Measurements from ENCODE around the gene COL17A1. TPM values are rescaled to one million over a fixed set of nuclear protein-coding genes. Genes with fewer than 3 reads are reported as not detected.

Gene COL17A1
- total and polyA plus RNA-seq, 9 donors = 0.08 to 43.8 (median 0.26) TPM

DNA sequence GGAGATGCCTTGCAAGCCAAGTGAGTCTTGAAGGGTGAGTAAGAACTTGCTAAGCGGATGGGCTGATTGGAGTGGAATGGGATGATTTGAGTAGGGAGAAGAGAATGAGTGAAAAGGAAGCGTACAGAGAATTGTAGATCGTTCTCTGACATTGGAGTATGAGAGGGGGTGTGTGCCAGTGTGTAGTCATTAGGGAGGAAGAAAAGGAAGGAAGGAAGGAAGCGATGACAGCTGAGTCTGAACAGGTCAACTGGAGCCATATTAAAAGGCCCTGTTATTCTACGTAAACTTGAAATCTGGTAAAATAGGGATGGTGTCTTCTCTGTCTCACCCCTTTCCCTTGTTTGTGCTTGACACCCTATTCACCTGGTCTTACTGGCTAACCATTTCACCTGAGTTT, 63.7 kb downstream of the COL17A1 start:
- peaks cover 50% of the 10 kb centered on the region for H3K36me3 ChIP-seq (ENCODE audit: control insufficient read depth, insufficient read depth, low read length)
- WGBS (ENCODE audit: insufficient coverage) = 96% methylated on average over 4 of the region's 5 CpGs

DNA sequence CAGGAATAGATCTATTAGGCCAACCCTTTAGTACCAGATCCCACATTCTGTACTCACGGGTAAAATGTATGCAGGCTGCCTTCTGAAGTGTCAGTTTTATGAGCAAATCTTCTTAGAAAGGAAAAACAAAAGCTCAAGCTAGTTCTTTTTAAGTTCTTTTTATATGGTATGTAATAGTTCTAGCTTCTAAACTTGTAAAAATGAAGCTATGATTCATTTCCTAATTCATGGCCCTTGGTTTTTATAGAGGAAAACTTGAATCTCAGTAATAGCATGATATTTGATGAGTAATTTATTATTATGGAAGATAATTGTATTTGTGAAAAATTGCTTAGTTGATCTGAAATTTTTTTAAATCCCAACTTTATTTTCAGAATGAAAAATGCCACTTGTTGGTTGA, 64.4 kb downstream of the COL17A1 start:
- H3K27ac ChIP-seq (ENCODE audit: low read length) = no peak overlapping the region
- no peak overlapping the region for H3K4me3 ChIP-seq (ENCODE audit: low read length)
- no peaks in the 10 kb centered on the region for H3K9me3 ChIP-seq (replicated peaks; ENCODE audit: control insufficient read depth, low read depth, low read length)
- no peaks in the 10 kb centered on the region for H3K27me3 ChIP-seq (ENCODE audit: control insufficient read depth, insufficient read depth, low read length)
- DNase-seq = no peak
- peaks cover 50% of the 10 kb centered on the region for H3K36me3 ChIP-seq (ENCODE audit: control insufficient read depth, insufficient read depth, low read length)
- WGBS (ENCODE audit: insufficient coverage) = no CpG with 5 or more reads among the region's 1 CpG
- H3K4me1 ChIP-seq (ENCODE audit: control insufficient read depth, insufficient read depth, low read length) = no peaks in the 10 kb centered on the region

More for the DNA sequence above, 63.7 kb downstream of the COL17A1 start:
- H3K27me3 ChIP-seq (ENCODE audit: control insufficient read depth, insufficient read depth, low read length) = no peaks in the 10 kb centered on the region
- H3K4me1 ChIP-seq (ENCODE audit: control insufficient read depth, insufficient read depth, low read length) = no peaks in the 10 kb centered on the region
- no peak overlapping the region for H3K27ac ChIP-seq (ENCODE audit: low read length)
- no peaks in the 10 kb centered on the region for H3K9me3 ChIP-seq (replicated peaks; ENCODE audit: control insufficient read depth, low read depth, low read length)
- DNase-seq = no peak
- no peak overlapping the region for H3K4me3 ChIP-seq (ENCODE audit: low read length)

DNA sequence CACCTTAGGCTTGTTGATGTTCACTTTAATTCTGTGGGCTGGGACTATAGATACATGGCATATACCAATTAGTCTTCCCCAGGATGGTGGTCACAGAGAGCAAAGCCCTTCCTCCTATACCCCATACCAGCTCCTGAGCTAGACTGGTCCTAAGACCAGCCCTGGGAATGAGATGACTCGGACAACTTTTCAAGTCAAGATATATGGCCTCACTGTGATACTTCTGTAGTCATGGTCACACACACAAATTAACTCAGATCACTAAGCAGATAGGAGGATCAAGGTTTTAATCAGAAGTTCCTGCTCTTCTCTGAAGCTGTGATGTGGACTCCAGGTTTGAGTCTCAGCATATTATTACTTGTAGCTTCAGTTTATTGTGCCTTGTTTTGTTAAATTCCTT, 65.7 kb downstream of the COL17A1 start:
- Histone ChIP-seq H3K27ac (ENCODE audit: low read length) (no peak overlapping the region), H3K4me3 (ENCODE audit: low read length) (no peak overlapping the region), H3K4me1 (ENCODE audit: control insufficient read depth, insufficient read depth, low read length) (no peaks in the 10 kb centered on the region), H3K36me3 (ENCODE audit: control insufficient read depth, insufficient read depth, low read length) (peaks cover 45% of the 10 kb centered on the region), H3K27me3 (ENCODE audit: control insufficient read depth, insufficient read depth, low read length) (no peaks in the 10 kb centered on the region), H3K9me3 (replicated peaks; ENCODE audit: control insufficient read depth, low read depth, low read length) (no peaks in the 10 kb centered on the region)
- WGBS (ENCODE audit: insufficient coverage) = no CpG with 5 or more reads among the region's 1 CpG
- no peak for DNase-seq

DNA sequence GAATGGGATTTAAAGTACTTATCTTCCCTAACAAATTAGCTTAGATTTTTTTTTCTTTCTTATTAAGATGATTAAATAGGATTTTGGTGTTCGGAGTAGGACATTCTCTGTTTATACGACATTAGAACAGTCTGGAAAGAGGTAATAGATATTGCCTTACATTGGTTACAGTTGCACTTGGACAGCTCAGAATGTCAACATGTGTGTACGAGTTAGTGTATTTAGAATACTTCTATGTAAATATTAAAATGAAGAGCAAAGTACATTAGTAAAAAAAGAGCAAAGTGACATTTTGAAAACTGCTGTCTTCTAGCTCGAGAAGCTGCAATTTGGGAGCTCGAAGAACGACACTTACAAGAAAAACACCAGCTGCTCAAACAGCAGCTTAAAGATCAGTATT, 67.2 kb downstream of the COL17A1 start:
- no peak for DNase-seq
- WGBS (ENCODE audit: insufficient coverage) = no CpG with 5 or more reads among the region's 6 CpGs
- Histone ChIP-seq H3K27me3 (ENCODE audit: control insufficient read depth, insufficient read depth, low read length) (no peaks in the 10 kb centered on the region), H3K36me3 (ENCODE audit: control insufficient read depth, insufficient read depth, low read length) (peaks cover 32% of the 10 kb centered on the region), H3K27ac (ENCODE audit: low read length) (no peak overlapping the region), H3K9me3 (replicated peaks; ENCODE audit: control insufficient read depth, low read depth, low read length) (no peaks in the 10 kb centered on the region), H3K4me1 (ENCODE audit: control insufficient read depth, insufficient read depth, low read length) (no peaks in the 10 kb centered on the region), H3K4me3 (ENCODE audit: low read length) (no peak overlapping the region)

DNA sequence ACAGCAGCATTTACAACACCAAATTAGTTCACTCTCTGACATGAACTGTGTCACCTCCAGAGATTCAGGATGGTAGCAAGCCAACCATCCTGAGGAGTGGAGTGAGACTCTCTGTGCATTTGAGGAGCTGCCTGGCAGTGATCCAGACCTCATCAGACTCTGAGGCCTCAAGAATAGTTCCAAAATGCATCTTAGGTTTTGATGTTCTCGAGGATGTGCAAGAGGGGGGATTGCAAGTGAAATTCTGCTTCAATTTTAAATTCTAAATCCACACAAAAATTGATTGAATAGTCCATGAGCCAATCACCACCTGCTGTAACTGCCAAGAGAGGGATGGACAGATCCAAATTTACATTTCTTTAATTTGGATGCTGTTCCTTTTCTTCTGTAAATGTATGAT, 69.0 kb downstream of the COL17A1 start:
- Histone ChIP-seq H3K4me3 (ENCODE audit: low read length) (no peak overlapping the region), H3K4me1 (ENCODE audit: control insufficient read depth, insufficient read depth, low read length) (no peaks in the 10 kb centered on the region), H3K27me3 (ENCODE audit: control insufficient read depth, insufficient read depth, low read length) (no peaks in the 10 kb centered on the region), H3K36me3 (ENCODE audit: control insufficient read depth, insufficient read depth, low read length) (peaks cover 17% of the 10 kb centered on the region), H3K27ac (ENCODE audit: low read length) (no peak overlapping the region), H3K9me3 (replicated peaks; ENCODE audit: control insufficient read depth, low read depth, low read length) (no peaks in the 10 kb centered on the region)
- DNase-seq = peak; percentile 13
- no CpG with 5 or more reads among the region's 1 CpG for WGBS (ENCODE audit: insufficient coverage)

DNA sequence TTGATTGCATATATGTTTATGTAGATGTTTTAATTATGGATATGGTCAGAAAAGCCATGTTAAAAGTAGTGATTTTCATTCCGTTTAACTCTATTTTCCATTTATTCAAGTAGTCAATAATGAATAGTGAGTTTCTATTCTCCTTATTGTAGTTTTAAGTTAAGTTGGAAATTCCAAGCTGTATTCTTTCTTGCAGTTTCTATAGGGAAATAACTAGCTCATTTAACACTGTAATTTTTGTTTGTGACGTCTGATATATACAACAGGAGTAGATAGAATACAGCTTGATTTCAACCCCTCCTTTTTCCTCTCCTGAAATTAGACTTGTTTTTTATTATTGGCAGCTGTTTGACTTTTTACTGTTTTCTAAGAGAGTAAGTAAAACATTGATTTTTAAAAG, 71.5 kb downstream of the COL17A1 start:
- no peak overlapping the region for H3K4me3 ChIP-seq (ENCODE audit: low read length)
- WGBS (ENCODE audit: insufficient coverage) = no CpG with 5 or more reads among the region's 2 CpGs
- no peaks in the 10 kb centered on the region for H3K9me3 ChIP-seq (replicated peaks; ENCODE audit: control insufficient read depth, low read depth, low read length)
- H3K4me1 ChIP-seq (ENCODE audit: control insufficient read depth, insufficient read depth, low read length) = no peaks in the 10 kb centered on the region
- H3K27ac ChIP-seq (ENCODE audit: low read length) = no peak overlapping the region
- H3K27me3 ChIP-seq (ENCODE audit: control insufficient read depth, insufficient read depth, low read length) = no peaks in the 10 kb centered on the region
- H3K36me3 ChIP-seq (ENCODE audit: control insufficient read depth, insufficient read depth, low read length) = peaks cover 1% of the 10 kb centered on the region
- DNase-seq = no peak

DNA sequence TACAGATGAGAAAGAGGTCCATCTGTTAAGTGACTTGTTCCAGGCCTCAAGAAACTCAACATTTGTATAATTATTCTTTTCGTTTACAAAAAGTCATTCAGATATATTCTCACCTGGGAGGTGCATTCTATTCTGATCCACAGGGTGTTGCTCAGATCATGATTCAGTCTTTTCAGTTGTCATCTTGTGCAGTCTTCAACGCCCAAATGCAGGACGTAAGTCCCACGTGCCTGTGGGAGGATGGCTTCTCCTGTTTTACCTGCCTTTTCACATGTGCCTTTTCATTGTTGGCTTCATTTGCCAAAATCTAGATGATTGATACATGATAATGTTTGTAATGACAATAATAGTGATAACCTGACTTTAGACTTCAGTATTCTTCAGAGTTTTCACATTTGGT, 72.2 kb downstream of the COL17A1 start:
- no peaks in the 10 kb centered on the region for H3K36me3 ChIP-seq (ENCODE audit: control insufficient read depth, insufficient read depth, low read length)
- H3K4me3 ChIP-seq (ENCODE audit: low read length) = no peak overlapping the region
- H3K4me1 ChIP-seq (ENCODE audit: control insufficient read depth, insufficient read depth, low read length) = no peaks in the 10 kb centered on the region
- H3K27me3 ChIP-seq (ENCODE audit: control insufficient read depth, insufficient read depth, low read length) = no peaks in the 10 kb centered on the region
- WGBS (ENCODE audit: insufficient coverage) = no CpG with 5 or more reads among the region's 4 CpGs
- DNase-seq = no peak
- no peak overlapping the region for H3K27ac ChIP-seq (ENCODE audit: low read length)
- no peaks in the 10 kb centered on the region for H3K9me3 ChIP-seq (replicated peaks; ENCODE audit: control insufficient read depth, low read depth, low read length)

DNA sequence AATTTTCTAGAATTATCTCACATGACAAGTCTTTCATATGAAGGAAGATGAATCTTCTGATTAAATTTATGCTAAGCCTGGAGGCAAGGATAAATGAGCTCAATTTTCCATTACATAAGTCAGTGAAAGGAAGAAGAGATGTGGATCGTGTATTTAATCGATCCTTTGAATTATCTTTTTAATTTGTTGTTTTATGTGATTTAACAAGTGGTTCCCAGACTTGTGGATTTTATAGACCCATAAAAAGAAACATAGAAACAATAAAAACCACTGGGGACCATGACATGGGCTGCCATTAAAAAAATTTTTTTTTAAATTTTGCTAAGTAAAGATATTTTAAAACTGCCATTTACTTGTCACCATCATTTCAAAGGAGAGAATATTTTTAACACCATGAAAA, 73.8 kb downstream of the COL17A1 start:
- no peak overlapping the region for H3K4me3 ChIP-seq (ENCODE audit: low read length)
- no peak overlapping the region for H3K27ac ChIP-seq (ENCODE audit: low read length)
- no peaks in the 10 kb centered on the region for H3K27me3 ChIP-seq (ENCODE audit: control insufficient read depth, insufficient read depth, low read length)
- no peak for DNase-seq
- H3K9me3 ChIP-seq (replicated peaks; ENCODE audit: control insufficient read depth, low read depth, low read length) = no peaks in the 10 kb centered on the region
- no peaks in the 10 kb centered on the region for H3K4me1 ChIP-seq (ENCODE audit: control insufficient read depth, insufficient read depth, low read length)
- WGBS (ENCODE audit: insufficient coverage) = no CpG with 5 or more reads among the region's 2 CpGs
- H3K36me3 ChIP-seq (ENCODE audit: control insufficient read depth, insufficient read depth, low read length) = no peaks in the 10 kb centered on the region

DNA sequence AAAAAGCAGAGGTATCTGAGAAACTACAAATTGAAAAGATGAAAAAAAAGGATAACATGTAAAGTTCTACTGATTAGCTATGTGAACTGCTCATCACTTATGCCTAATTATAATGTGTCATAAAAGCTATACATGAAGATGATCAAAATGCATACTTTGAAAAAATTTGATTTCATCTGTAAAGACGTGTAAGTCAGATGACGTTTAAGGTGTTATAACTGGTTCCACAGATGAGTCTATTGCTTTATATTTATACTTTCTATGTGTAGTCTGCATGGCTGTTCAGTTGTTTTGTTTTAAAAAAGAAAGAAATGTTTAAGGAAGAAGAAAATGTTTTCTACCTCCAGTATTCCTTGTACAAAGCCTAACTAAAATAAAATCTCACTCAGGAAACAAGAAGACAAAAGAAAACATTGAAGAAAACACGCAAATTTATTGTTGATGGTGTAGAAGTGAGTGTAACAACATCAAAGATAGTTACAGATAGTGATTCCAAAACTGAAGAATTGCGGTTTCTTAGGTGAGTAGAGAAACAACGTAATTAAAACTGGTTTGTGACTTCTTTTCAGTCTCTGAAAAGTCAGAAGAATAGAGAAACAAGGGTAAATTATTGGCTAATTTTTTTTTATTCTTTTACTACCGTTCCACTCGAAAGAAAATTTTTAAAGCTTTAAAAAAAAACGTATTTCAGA, 80.4 kb downstream of the COL17A1 start:
- no CpG with 5 or more reads among the region's 8 CpGs for WGBS (ENCODE audit: insufficient coverage)
- Histone ChIP-seq H3K27ac (ENCODE audit: low read length) (no peak overlapping the region), H3K4me3 (ENCODE audit: low read length) (no peak overlapping the region), H3K27me3 (ENCODE audit: control insufficient read depth, insufficient read depth, low read length) (no peaks in the 10 kb centered on the region), H3K9me3 (replicated peaks; ENCODE audit: control insufficient read depth, low read depth, low read length) (no peaks in the 10 kb centered on the region), H3K4me1 (ENCODE audit: control insufficient read depth, insufficient read depth, low read length) (no peaks in the 10 kb centered on the region), H3K36me3 (ENCODE audit: control insufficient read depth, insufficient read depth, low read length) (peaks cover 15% of the 10 kb centered on the region)
- no peak for DNase-seq

DNA sequence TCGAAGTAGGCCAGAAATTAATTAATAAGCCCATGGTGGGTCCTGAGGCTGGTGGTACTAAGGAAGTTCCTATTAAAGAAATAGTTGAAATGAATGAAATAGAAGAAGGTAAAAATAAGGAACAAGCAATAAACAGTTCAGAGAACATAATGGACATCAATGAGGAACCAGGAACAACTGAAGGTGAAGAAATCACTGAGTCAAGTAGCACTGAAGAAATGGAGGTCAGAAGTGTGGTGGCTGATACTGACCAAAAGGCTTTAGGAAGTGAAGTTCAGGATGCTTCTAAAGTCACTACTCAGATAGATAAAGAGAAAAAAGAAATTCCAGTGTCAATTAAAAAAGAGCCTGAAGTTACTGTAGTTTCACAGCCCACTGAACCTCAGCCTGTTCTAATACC, 82.8 kb downstream of the COL17A1 start:
- peaks cover 15% of the 10 kb centered on the region for H3K36me3 ChIP-seq (ENCODE audit: control insufficient read depth, insufficient read depth, low read length)

DNA sequence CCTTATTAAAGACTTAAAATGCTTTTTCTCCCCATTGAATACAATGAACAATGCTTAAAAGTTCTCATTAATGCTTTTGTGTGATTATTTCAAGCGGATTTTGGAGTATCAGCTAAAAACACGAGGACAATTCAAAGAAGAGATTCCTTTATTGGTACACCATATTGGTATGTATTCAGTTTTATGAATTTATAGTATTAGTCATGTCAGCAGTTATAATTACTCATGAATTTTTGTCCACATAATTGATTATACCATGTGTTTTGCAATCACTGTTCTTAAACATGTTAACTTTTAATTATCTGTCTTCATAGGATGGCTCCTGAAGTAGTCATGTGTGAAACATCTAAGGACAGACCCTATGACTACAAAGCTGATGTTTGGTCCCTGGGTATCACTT, 86.9 kb downstream of the COL17A1 start:
- Histone ChIP-seq H3K36me3 (ENCODE audit: control insufficient read depth, insufficient read depth, low read length) (peaks cover 13% of the 10 kb centered on the region), H3K4me3 (ENCODE audit: low read length) (no peak overlapping the region), H3K27ac (ENCODE audit: low read length) (no peak overlapping the region), H3K9me3 (replicated peaks; ENCODE audit: control insufficient read depth, low read depth, low read length) (no peaks in the 10 kb centered on the region), H3K4me1 (ENCODE audit: control insufficient read depth, insufficient read depth, low read length) (no peaks in the 10 kb centered on the region), H3K27me3 (ENCODE audit: control insufficient read depth, insufficient read depth, low read length) (no peaks in the 10 kb centered on the region)
- no CpG with 5 or more reads among the region's 2 CpGs for WGBS (ENCODE audit: insufficient coverage)
- DNase-seq = no peak

More for the DNA sequence above, 82.8 kb downstream of the COL17A1 start:
- WGBS (ENCODE audit: insufficient coverage) = 100% methylated on average over 1 of the region's 1 CpG
- Histone ChIP-seq H3K9me3 (replicated peaks; ENCODE audit: control insufficient read depth, low read depth, low read length) (no peaks in the 10 kb centered on the region), H3K4me3 (ENCODE audit: low read length) (no peak overlapping the region), H3K27ac (ENCODE audit: low read length) (no peak overlapping the region), H3K4me1 (ENCODE audit: control insufficient read depth, insufficient read depth, low read length) (no peaks in the 10 kb centered on the region), H3K27me3 (ENCODE audit: control insufficient read depth, insufficient read depth, low read length) (no peaks in the 10 kb centered on the region)
- DNase-seq = no peak

Measured in muscle of leg (tissue), 11 donors.